SKM-1 (cell line): Measurements from ENCODE around the gene MBP.

Experiments
- DNase-seq: peaks from one replicate; lab custom pipeline; 2025; ENCODE audit not compliant: unreplicated experiment; lab: John Stamatoyannopoulos, UW

MBP gene

DNA sequence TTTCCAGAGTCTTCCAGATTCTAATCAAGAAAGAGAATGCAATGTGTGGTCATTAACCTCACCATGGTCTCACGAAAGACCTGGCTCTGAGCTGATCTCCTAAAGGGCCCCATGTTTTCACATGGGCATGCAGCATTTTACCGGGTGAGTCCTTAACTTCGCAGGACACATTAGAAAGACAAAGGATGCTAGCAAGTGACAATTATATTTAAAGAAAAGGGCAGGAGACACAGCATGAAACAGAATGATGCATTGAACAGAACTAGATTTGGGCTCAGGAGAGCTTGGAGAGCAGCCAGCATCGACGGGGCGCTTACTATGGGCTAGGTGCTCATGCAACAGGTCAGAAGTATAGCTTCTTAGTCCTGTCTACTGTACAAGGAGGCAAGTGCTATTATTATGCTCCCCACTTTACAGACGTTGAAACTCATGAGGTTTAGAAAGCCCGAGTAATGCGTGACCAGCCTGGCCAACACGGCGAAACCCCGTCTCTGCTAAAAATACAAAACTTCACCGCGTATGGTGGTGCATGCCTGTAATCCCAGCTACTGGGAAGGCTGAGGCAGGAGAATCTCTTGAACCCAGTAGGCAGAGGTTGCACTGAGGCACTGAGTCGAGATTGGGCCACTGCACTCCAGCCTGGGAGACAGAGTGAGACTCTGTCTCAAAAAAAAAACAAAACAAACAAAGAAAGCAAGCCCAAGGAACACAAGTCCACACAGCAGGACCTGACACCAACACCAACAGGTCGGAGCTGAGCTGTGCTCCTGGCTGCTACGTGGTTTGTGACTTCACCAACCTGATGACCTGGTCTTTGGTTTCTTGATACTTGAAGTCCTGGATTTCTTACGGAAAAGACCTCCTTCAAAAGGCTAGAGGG, 16.1 kb downstream of the MBP start:
- no peak for DNase-seq

DNA sequence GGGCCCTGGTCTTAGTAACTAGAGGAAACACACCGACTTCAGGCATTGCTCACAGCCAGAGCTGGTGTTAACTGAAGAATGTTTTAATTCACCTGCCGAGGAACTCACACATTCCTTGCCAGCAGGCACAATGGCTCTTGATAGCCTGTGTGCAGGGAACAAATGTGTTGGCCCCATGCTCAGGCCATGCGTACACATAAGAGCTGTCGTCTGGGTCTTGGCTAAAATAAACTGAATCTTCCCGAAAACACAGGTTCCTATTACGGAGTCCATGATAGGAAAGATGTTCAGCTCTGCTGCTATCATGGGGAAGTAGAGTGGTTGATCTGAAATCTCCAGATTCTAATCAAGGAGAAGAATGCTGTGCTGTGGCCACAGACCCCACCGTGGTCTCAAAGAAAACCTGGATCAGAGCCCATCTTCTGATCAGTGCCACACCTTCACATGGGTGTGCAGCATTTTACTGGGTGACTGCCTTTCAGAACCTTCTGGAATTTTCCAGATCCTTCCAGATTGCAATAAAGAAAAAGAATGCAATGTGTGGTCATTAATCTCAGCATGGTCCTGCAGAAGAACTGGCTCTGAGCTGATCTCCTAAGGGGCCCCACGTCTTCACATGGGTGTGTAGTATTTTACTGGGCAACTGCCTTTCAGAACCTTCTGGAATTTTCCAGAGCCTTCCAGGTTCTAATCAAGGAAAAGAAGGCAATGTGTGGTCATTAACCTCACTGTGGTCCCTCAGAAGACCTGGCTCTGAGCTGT, 17.2 kb downstream of the MBP start:
- DNase-seq: no peak

DNA sequence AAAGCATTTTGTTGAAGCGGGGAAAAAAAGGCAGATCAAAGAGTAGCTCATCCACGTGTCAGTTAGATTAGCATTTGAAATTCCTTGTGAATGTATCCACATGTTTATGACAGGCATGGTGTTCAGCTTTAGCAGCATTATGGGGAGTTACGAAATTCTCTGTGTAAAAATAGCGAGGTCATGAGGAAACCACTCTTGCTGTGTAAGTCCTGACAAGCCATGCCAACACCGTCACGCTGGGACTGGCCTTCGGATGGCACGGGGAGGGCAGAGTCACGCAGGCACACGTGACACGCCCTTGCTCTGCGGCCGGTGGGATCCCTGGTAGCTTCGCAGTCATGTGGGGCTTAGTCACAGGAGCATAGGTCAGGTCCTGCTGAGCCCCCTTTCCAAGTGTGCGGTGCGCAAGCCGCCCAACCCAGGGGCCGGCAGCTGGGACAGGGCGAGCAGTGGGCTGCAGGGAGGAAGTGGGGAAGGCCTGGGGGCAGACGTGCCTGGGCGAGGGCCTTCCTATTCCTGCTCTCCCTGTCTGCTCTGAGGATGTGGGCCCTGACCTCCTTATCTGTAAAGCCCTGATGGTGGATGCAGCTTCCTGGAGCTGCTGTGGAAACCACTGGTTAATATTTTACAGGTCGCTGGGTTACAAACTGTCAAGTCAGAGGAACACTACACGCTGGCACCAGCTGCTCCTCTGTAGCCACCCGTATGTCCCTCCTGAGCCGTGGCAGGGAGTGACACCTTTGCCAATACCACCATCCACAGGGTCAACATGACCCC, 18.0 kb downstream of the MBP start:
- peak; percentile 92 for DNase-seq

DNA sequence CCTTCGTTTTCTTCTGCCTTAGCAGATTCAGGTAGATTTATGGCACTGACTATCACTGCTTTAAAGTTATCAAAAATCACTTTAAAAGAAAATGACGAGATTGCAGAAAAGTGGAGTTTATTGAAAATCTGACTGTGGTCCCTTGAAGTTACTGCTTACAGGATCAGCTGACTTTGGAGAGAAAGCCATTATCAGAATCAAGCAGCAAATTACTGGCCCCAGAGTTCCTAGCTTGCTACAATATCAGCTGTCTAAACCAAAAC, 18.5 kb downstream of the MBP start:
- DNase-seq: no peak

DNA sequence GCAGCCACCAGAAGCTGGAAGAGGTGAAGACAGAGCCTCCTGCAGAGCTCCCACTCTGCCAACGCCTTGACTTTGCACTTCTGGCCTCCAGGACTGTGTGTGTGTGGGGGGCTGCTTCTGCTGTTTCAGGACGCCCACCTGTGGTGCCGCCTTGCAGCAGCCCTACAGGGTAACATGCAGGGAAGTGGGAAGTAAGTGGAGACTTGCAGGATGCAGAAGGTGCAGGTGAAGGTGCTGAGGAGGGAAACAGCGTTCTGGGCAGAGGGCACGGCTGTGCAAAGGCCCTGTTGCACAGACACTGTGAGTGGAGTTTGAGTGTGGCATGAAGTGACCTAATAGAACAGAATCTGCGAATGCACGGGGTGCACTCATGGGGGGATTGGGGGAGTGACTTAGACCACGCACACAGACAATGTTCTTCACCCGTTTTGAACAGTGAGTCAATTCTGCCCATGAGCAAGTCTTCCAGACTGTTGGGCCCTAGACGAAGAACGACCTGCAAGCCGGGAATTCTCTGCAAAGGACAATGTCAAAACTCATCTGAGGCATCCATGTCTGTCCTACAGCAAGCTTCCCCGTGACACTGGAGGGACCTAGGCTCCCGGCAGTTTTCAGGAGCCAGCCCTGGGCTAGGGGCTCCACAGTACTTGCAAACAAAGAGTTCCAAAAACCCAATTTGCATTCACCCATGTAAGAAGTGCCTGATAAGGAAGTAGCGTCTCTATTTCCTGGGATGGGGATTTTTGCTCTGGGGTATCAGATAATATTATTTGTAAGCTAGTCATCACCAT, 19.0 kb downstream of the MBP start:
- no peak for DNase-seq

DNA sequence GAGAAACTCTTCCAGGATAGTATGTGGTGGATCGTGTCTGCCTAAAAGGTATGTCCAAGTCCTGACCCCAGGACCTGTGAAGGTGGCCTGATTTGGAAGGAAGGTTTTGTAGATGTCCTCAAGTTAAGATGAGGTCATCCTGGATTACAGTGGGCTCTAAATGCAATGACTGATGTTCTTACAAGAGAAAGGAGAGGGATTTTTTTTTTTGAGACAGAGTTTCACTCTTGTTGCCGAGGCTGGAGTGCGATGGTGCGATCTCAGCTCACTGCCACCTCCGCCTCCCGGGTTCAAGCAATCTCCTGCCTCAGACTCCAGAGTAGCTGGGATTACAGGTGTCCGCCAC, 19.9 kb downstream of the MBP start:
- no peak for DNase-seq

DNA sequence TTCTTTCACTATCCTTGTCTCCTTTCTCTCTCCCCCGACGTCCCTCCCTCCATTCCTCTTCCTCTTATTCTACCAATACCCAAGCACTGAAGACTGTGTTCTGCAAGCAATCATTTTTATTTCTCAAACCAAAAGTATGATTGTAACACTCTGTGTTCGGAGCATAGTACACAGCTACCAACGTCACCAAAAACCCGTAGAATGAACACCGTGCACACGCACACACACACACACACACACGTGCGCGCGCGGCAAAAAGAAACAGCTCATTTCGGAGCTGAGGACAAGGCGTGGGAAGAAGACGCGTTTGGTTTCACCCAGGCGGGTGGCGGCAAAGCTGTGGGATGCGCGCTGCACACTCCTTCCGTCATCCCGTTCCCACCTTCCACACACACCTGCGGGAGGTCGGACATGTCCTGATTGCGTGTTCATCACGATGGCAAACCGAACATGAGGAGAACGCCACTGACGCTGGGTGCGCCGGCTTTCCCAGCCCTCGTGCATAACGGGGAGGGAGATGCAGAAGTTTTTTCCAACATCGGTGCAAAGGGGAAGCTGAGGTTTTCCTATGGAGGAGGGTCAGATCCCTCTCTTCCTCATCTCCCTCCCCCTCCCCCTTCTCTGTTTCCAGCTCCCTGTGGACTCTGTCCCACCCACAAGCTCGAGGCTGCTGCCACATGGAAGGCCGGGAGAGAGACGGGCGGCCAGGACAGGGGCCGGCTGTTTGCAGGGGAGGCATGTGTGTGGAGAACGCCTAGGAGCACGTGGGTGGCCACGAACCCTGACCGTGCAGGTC, 20.4 kb downstream of the MBP start:
- no peak for DNase-seq

DNA sequence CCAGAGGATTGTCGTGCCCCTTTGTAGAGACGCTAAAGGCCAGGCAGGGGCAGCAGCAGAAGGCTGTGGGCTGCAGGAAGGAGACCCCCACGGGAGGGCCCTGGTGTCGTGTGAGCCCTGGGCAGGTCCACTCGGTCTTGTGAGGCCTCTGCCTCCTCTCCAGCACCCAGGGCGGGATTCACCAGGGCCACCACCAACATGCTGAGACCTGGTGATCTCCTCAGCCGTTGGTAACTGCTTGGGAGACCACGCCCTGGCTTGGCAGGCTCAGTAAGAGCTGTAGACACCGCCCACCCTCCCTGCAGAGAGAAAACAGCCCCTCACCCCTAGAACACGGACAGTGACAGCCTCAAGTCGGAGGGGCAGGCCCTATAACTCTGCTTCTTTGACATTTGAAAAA, 21.1 kb downstream of the MBP start:
- DNase-seq: no peak

DNA sequence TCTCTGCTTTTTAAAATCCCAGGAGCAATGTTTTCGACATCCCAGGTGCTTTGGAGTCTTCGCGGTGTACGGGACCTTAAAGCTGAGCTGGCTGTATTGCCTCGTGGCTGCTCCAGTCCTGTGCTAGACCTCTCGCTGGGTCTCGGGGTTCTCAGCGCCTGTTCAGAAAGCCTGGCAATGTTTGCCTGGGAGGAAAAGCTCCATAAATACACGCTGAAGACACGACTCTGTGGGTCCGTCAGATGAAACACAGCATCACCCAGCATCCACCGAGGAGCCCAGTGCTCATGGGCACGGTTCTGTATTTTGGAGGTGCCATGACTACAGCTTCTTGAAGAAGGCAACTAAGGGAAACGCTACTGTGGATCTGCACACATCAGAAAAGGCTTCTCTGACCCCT, 21.6 kb downstream of the MBP start:
- DNase-seq: no peak

DNA sequence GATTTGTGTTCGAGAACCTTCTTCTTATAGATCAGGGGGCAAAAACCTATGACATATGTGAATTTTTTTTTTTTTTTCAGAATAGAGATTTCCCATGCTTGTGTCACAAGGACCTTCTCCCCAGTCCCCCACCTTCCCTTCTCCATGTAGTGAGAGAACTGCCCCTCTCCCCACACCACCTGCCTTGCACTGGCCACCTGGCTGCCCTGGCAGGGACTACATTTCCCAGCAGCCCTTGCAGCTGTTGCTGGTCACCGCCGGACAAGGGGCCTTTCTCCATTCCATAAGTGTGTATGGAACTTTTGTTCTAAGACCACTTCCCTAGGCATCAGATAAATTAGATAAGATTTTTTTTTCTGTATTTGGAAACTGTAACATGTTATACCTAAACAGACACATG, 22.2 kb downstream of the MBP start:
- no peak for DNase-seq

DNA sequence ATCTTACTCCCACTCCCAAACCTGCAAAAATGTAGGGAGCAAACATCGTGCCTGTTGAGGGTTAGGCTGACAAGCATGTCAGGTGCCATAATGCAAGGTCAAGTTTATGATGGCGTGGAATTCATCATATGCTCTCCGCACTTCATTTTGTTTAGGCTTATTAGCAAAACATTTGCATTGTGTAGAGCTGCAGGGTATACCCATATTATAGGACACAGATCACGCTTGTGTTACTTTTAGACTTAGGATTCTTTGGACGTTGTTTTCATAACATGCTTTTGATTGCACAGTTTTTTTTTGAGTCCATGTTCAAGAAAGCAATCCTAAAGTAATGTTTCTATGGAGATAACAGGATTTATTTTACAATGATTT, 22.9 kb downstream of the MBP start:
- DNase-seq: no peak

DNA sequence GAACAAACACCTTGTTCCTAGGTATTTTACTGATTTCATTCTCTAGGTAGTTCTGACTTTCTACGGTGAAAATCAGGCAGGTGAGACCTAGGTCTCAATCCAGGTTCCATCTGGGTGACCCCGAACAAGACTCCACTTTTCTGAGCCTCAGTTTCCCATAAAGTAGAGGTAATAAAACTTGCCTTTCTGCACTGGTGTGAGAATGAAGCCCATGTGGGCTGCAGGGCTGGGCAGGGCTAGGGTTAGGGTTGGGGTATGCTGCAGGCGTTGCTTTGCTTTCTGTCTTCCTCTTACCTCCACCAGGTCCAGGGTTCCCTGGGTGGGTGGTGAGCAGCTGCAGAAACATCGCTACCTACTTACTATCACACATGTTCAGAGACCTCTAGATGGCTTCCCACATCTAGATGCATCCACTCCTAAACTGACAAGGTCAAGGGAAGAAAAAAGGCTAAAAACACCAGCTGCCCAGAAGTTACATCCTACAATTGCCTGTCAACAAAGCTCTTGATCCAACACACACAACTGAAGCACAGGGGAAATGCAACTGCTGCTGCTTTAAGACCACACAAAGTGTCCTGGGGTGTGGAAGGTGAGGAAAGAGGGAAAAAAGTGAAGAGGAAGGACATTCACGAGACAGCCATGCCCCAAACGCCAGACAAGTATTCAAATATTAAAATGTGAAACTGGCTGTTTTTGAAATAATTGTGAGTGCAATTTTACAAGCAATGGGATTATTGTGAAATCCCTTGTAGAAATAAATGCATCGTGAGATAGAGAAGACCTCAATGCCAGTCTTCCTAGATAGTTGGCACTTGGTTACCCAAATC, 23.5 kb downstream of the MBP start:
- no peak for DNase-seq

DNA sequence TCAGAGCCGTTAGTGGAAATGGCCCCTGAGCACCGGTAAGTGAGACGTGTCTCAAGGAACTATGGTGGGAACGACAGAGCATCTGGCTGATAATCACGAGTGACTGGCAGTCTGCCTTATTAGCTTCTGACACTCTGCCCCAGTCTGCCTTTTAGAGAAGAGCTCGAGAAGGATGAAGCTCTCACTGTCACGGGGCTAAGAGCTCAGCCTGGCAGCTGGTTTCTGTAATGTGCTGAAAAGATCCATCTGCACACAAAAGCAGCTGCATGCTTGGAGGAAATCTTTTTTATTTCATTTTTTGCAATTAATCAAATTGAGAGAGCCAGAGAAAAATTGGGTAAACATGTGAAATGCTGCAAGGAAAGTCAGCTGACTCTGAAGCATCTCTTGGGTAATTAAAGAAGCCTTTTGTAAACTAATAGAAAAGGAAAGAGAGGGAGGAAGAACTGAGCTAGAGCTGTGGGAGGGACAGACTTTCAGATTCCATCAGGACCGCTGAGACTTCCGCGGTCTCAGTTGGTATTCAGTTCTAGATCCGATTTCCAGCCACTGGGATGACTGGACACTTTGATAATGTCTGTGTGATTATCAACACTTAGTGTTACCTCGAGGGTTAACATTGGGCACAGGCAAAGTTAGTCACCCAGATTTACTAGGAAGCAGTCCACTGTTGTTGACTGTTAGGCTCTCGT, 24.4 kb downstream of the MBP start:
- no peak for DNase-seq

DNA sequence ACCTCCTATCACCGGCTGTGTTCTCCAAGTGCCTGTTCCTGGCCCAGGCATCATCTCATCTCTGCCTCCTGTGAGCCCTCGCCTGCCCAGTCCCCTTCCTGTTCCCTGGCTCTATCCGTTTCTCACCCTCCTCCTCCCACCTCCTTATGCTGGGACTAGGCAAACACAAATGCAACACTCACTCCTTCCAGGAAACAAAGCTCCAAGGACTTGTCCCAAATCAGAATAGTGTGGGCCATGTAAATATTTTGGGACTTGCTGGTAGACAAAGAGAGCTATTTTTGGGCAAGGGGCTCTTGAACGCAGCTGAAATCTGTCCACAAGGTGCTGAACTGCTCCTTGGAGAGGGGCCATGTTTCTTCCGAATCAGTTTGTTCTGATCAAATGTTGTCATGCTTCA, 25.3 kb downstream of the MBP start:
- no peak for DNase-seq

DNA sequence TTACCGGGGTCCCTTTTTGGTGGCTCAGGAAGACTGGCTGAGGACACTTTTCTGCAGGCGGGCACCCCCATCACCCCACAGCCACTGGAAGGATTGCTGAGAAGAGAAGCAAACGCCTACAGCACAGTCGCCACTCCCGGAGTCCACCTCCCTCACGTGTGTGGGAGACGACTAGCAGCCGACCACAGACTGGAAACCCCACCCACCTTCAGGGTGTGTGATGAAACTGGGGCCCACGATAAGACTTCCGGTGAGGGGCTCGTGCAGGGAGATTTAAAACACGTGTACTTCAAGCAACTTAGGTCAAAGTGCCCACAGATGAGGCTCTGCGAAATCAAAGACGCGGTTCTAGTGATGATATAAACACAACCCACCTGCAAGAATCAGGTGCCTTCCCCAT, 26.3 kb downstream of the MBP start:
- no peak for DNase-seq

DNA sequence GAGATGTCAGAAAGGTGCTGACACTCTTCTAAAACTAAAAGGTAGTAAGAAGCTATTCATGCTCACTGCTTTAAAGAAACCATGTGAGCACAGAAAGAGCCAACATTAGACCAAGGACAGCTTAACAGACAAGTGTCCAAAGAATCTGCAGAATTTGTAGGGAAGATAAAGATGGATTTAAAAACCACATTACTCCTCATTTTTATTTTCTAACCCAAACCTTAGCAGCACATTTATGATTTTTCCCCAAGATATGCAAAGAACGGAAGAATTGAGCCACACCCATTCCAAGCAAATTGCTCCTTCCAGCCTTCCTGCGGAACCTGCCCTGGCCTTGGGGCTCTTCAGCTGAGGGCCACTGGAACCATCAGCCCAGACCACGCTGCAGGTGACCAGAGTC, 26.9 kb downstream of the MBP start:
- DNase-seq: no peak

DNA sequence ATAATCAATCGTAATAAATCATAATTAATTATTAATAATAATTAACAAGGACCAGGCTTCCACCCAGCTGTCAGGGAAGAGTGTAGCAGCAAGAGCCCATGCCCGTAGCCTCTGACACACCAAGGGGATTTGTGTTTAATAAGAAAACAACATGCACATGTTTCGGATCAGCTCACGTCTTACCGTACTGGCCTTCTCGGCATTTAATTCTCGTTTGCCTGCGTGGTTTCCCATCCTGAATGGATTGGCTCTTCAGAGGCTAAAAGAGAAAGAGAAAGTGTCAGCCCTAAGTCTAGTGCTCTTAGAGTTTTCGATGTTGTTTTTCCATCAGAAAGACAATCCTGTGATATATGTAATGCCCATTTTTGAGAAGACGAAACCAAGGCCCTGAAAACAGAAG, 27.6 kb downstream of the MBP start:
- no peak for DNase-seq

DNA sequence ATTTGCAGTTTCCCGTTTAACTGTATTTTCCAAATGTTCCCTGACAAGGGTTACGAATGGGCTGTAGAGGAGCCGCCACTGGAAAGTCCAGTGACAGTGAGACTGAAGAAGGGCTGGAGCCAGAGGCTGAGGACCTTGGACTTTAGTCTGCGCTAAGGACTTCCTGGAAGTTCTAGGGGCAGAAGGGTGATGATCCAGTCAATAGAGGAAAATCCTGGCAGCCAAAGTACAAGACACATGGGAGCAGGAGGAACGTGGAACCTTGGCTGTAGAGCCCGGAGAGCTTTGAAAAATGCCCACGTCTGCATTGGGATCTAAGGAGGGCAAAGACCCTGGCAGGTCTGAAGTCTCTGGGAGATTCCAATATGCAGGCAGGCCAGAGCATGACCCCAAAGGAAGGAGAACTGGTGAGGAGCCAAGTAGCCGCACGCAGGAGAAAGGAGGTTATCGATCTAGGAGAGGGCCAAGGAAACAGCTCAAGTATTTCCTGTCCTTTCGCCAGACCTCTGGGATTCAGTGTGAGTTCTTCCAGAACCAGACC, 28.5 kb downstream of the MBP start:
- DNase-seq: no peak
